Lower leg skin (tissue), 4 donors: ENCODE results near the gene LCK. TPM values are rescaled to one million over a fixed set of nuclear protein-coding genes. Genes with fewer than 3 reads are reported as not detected.

Experiments
- DNase-seq, 2 donors: peaks; one replicate each; pipeline ENCODE4 v3.0.0-alpha.2; 2019; ENCODE audit warnings: low spot score in 2 of 2
- H3K4me3 ChIP-seq: fragments of 200-600 bp; sonication (generic); 2 replicates; pipeline ENCODE4 v1.5.1; 2017; ENCODE audit warnings: mild to moderate bottlenecking, low read depth; ENCODE audit not compliant: poor library complexity, severe bottlenecking
- POLR2A ChIP-seq, 2 donors: fragments of 450-650 bp; IDR thresholded peaks; one replicate each; pipeline ENCODE4 v1.6.1; 2016 to 2017; ENCODE audit warnings: antibody characterized with exemption in 2 of 2, mild to moderate bottlenecking in 1 of 2, moderate library complexity in 1 of 2
- WGBS, 2 donors: methylation state at CpG; one replicate each; pipeline ENCODE4 v1.1.5; 2018; 5-methylcytosine and 5-hydroxymethylcytosine counted together
- intact Hi-C: fragments of 100-400 bp; cut with DNase I; formaldehyde crosslinking; loops from one replicate; pipeline ENCODE4 v1.15.0; 2023; ENCODE audit warnings: low total_unique reads
- total RNA-seq, 4 donors: library from RNA; depleted of rRNA; stranded (reverse); fragments of >200 nt; gene quantifications; one replicate each; pipeline ENCODE4 v1.1.0, GENCODE V29; 2016
- TF ChIP-seq, protein P1 (sequence below), 3 donors: fragments of 450-650 bp; IDR thresholded peaks; one replicate each; pipeline ENCODE4 v1.5.1; 2016; ENCODE audit warnings: antibody characterized with exemption in 3 of 3, mild to moderate bottlenecking in 3 of 3, moderate library complexity in 2 of 3

The LCK gene
- total RNA-seq, 4 donors from 2014 or later = 0.25 to 3.0 (median 2.0) TPM

DNA sequence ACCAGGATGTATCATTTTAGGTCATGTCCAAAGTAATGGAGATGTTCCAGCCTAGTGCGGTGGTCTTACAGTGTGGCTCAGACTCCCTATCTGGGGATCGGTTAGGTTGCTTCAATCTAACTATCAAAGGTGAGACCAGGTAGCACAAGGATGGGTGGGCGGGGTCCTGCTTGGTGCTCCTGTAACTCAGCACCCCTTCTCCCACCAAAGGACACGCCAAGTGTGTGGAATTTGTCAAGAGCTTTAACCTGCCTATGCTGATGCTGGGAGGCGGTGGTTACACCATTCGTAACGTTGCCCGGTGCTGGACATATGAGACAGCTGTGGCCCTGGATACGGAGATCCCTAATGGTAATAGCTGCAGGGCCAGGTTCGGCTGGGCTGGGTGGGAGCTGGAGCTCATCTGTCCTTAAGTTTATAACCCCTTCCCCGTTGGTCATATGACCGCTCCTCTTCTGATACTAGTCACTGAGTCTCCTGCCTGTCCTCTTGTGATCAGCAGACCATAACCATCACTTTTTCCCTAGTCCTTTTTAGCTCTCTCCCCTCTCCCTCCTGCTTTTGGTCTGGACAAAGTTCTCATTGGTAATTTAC, 79.6 kb downstream of the LCK start:
- 93 to 95% methylated on average over 12 of the region's 12 CpGs for WGBS, 2 donors
- intact Hi-C loops = no loop called here
- DNase-seq = no peak
- H3K4me3 ChIP-seq = no peak overlapping the region
- TF ChIP-seq POLR2A (IDR thresholded peaks at IDR 0.05) = no peak
- TF ChIP-seq, protein P1, sequence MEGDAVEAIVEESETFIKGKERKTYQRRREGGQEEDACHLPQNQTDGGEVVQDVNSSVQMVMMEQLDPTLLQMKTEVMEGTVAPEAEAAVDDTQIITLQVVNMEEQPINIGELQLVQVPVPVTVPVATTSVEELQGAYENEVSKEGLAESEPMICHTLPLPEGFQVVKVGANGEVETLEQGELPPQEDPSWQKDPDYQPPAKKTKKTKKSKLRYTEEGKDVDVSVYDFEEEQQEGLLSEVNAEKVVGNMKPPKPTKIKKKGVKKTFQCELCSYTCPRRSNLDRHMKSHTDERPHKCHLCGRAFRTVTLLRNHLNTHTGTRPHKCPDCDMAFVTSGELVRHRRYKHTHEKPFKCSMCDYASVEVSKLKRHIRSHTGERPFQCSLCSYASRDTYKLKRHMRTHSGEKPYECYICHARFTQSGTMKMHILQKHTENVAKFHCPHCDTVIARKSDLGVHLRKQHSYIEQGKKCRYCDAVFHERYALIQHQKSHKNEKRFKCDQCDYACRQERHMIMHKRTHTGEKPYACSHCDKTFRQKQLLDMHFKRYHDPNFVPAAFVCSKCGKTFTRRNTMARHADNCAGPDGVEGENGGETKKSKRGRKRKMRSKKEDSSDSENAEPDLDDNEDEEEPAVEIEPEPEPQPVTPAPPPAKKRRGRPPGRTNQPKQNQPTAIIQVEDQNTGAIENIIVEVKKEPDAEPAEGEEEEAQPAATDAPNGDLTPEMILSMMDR (IDR thresholded peaks at IDR 0.05) = no peak

DNA sequence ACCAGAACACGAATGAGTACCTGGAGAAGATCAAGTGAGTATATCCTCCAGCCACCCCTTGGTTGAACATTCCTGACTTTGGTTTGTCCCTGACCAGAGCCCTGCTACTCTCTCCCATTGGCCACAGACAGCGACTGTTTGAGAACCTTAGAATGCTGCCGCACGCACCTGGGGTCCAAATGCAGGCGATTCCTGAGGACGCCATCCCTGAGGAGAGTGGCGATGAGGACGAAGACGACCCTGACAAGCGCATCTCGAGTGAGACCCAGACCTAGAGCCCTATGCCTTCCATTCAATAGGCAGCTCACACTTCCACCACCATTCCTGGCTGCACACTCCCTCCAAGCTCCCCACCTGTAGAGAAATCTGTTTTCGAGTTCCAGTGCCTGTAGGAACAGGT, 80.5 kb downstream of the LCK start:
- intact Hi-C loops = no loop called here

DNA sequence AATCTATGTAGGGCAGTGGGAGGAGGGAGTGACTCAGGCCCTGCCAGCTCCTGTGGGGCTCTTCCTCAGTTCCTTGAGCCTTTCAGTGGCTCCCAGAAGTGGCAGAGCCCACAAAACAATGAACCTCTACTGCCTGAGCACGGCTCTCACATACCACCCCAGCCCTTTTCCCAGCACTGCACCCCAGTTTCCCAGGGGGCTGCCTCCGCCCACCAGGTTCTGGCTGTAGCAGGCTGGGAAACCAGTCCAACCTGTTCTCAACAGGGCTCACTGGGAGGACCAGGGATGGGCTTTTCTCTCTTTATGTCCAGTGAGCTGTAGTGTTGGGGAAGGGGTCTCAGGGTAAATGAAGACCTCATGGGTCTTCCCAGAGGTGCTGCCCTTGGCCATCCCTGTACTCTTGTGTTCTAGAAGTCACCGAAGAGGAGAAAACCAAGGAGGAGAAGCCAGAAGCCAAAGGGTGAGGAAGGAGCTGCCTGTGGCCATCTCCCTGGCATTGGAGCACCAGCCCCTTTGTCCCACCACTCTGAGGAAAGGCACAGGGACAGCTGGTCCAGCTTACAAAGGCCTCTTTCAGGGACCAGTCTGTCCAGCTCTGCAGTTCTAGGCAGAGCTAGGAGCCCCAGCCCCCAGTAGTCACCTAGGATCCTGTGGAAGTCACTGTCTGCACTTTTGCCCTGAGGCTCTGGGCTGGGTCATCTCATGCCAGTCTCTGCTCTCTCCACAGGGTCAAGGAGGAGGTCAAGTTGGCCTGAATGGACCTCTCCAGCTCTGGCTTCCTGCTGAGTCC, 81.4 kb downstream of the LCK start:
- DNase-seq = no peak
- no peak overlapping the region for H3K4me3 ChIP-seq
- no peak for TF ChIP-seq POLR2A (IDR thresholded peaks at IDR 0.05)
- TF ChIP-seq, protein P1 (IDR thresholded peaks at IDR 0.05) = no peak
- intact Hi-C loops = no loop called here
- WGBS, 2 donors = 57 to 67% methylated on average over 3 of the region's 3 CpGs

More for the DNA sequence above, 80.5 kb downstream of the LCK start:
- WGBS, 2 donors = 84 to 85% methylated on average over 12 of the region's 12 CpGs
- TF ChIP-seq, protein P1 (IDR thresholded peaks at IDR 0.05) = no peak
- DNase-seq = no peak
- no peak overlapping the region for H3K4me3 ChIP-seq

DNA sequence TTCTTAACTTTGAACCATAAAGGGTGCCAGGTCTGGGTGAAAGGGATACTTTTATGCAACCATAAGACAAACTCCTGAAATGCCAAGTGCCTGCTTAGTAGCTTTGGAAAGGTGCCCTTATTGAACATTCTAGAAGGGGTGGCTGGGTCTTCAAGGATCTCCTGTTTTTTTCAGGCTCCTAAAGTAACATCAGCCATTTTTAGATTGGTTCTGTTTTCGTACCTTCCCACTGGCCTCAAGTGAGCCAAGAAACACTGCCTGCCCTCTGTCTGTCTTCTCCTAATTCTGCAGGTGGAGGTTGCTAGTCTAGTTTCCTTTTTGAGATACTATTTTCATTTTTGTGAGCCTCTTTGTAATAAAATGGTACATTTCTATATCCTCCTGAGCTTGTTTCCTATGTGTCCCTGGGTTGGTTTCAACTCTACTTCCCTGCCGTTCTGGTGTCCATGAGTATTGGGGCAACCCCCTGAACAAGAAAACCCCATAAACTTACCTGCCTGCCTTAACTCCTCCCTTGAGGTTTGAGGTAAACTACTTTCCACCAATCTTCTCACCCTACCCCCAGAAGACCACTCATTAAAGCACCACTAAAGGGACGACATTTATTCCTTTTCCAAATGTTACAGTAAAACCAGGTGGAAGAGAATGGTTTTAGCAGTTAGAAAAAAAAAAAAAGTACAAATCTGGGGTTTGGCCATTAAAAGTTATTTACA, 82.3 kb downstream of the LCK start:
- intact Hi-C loops = no loop called here
- WGBS, 2 donors = 80 to 81% methylated on average over 3 of the region's 3 CpGs
- TF ChIP-seq, protein P1 (IDR thresholded peaks at IDR 0.05) = no peak
- TF ChIP-seq POLR2A (IDR thresholded peaks at IDR 0.05) = no peak

DNA sequence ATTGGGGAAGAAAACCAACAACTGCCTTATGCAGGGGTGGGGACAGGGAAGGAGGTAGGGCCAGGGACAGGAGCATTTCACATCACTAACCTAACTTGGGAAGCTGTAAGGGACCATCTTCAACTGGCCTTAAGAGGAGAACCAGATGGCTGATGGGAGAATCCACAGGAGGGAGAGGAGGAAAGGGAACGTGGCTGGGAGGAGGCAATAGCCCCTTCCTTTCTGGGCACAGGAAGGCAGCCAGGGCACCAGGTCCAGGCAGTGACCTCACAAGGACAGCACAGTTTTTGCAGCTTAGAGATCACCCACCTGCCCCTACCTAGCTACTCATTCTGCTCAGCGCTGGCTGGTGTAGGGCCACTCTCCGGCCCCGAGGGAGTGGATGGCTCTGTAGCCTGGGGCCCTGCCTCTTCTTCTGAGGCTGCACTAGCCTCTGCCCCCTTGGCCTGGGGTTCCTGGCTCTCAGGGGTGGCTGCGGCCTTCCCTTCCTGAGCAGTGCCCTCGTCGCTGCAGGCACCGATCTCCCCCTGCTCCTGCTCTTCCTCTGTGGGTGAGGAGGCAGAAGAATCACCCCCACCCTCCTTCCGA, 83.3 kb downstream of the LCK start:
- no peak for DNase-seq
- intact Hi-C loops = no loop called here
- no peak overlapping the region for H3K4me3 ChIP-seq
- TF ChIP-seq, protein P1 (IDR thresholded peaks at IDR 0.05) = no peak
- TF ChIP-seq POLR2A (IDR thresholded peaks at IDR 0.05) = no peak
- 67 to 84% methylated on average over 9 of the region's 9 CpGs for WGBS, 2 donors

More for the DNA sequence above, 82.3 kb downstream of the LCK start:
- DNase-seq = no peak
- H3K4me3 ChIP-seq = no peak overlapping the region
